ENCODE measurements around the gene RNF169.
"Not testable (repeated sequence)": the region's sequence is repeated elsewhere in the genome, so short reads cannot be mapped to it uniquely, and the experiment has no call there.

Gene RNF169

DNA sequence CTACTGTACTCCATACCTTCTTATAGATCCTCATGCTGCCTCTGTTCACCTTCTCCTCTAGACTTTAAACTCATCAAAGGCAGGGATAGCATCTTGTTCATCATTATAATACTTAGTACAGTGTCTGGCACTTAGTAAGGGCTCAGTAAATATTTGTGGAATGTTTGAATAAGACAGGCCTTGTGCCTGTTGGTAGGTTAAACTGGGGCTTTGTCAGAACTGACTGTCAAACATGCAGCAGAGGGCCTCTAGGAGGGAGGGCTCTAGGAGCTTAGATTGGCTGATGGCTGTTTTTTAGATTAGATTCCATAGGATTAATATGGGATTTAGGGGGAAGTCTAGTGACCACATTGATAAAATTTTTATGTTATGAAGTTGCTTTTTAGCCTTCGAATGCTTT, 70.8 kb downstream of the RNF169 start:
- in situ Hi-C loops (cut with MboI; ENCODE audit: low sequenced_read_pairs) = no loop called here

DNA sequence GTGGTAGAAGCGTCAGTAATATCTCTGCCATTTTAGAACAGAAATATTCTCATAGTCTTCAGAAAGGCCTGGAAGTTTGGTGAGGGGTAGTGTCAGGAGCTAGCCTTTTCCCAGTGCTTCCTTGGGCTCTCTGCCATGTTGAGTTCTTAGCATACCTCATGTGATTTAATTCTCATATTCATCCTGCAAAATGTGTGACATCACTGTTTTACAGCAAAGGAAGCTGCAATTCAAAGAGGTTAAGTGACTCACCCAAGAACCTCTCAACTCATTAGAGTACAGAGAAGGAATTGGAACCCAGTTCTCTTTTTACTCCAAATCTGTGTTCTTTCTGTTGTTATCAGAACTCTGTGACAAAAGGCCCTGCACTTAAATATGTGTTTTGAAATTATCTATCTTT, 72.1 kb downstream of the RNF169 start:
- in situ Hi-C loops (cut with MboI; ENCODE audit: low sequenced_read_pairs) = no loop called here

DNA sequence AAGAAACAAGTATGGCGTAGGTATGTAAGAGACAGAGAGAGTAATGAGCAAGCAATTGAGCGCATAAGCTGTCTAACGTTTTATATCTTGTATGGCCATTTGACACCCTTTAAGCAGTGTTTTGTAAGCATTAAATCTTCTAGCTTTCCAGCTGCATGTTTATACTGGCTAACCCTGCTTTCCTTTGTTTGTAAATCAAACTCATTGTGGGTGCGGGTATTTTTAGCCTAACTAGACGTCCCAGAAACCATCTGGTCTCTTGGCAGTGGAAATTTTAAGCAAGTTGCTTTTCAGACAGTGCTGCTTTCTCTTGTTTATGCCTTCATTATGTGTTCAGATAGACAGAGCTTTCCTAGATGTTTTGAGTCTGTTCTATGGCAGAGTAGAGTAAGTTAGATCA, 73.5 kb downstream of the RNF169 start:
- in situ Hi-C loops (cut with MboI; ENCODE audit: low sequenced_read_pairs) = no loop called here

DNA sequence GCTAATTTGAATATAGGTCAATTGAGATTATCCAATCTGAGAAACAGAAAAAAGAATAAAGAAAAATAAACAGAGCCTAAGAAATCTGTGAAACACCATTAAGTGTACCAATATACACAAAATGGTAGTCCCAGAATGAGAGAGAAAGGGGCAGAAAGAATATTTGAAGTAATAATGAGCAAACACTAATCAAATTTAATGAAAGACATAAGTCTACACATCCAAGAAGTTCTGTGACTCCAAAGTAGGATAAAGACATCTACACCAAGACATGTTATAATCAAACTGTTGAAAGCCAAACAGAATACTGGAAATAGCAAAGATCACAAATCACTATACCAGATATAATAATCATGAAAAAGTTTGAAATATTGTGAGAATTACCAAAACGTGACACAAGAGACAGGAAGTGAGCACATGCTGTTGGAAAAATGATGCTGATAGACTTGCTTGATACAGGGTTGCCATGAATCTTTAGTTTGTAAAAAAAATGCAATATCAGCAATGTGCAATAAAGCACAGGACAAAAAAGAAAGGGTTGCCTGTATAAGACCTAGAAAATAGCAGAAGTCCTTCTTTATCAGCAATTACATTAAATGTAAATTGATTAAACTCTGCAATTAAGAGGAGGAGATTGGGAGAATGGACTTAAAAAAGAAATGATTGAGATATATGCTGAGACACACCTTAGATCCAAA, 75.8 kb downstream of the RNF169 start:
- in situ Hi-C loops (cut with MboI; ENCODE audit: low sequenced_read_pairs) = no loop called here

DNA sequence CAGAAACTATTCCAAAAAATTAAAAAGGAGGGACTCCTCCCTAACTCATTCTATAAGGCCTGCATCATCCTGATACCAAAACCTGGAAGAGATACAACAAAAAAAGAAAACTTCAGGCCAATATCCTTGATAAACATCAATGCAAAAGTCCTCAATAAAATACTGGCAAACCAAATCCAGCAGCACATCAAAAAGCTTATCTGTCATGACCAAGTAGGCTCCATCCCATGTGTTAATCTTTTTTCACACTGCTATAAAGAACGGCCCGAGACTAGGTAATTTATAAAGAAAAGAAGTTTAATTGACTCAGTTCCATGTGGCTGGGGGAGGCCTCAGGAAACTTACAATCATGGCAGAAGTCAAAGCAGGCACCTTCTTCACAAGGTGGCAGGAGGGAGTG, 76.9 kb downstream of the RNF169 start:
- in situ Hi-C loops (cut with MboI; ENCODE audit: low sequenced_read_pairs) = not testable (repeated sequence)

DNA sequence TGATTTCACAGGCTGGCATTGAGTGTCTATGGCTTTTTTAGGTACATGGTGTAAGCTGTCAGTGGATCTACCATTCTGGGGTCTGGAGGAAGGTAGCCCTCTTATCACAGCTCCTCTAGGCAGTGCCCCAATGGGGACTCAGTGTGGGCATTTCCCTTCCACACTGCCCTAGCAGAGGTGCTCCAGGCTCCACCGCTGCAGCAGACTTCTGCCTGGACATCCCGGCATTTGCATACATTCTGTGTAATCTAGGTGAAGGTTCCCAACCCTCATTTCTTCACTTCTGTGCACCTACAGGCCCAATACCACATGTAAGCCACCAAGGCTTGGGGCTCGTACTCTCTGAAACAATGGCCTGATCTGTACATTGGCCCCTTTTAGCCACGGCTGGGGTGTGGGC, 78.3 kb downstream of the RNF169 start:
- in situ Hi-C loops (cut with MboI; ENCODE audit: low sequenced_read_pairs) = no loop called here

DNA sequence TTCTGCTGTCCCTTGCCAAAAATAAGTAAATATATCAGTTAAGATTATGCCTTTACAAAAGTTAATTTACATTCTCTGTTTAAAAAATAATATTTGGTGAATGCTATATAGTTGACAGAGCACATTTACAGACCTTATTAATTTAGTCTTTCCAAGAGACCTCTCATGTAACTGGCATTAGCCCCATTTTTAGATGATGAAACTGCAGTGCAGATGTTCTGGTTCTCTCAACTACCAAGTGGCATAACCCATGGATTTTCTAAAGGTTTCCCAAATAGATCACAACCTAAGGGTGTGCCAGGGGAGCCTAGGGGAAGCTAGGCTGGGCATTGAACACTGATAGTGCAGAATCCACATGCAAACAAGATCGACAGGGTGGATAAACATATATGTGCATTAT, 88.5 kb downstream of the RNF169 start:
- in situ Hi-C loops (cut with MboI; ENCODE audit: low sequenced_read_pairs) = no loop called here

DNA sequence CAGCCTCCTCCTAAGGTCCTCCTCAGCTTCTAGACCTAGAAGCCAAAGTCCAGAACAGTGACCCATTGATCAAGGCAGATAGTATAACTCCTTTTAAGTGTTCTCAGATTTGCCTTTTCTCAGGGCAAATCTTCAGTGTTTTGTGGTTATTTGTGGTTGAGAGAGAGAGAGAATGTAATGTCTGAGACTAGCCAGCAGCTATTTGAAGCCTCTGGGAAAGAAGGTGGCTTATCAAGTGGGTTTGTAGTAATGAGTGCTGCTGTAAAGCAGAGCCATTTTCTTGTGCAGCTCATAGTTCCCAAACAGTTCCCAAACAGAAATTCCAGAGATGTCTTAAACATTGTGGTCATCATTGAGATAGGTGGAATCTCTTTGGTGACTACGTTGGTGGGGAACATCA, 89.5 kb downstream of the RNF169 start:
- in situ Hi-C loops (cut with MboI; ENCODE audit: low sequenced_read_pairs) = no loop called here

DNA sequence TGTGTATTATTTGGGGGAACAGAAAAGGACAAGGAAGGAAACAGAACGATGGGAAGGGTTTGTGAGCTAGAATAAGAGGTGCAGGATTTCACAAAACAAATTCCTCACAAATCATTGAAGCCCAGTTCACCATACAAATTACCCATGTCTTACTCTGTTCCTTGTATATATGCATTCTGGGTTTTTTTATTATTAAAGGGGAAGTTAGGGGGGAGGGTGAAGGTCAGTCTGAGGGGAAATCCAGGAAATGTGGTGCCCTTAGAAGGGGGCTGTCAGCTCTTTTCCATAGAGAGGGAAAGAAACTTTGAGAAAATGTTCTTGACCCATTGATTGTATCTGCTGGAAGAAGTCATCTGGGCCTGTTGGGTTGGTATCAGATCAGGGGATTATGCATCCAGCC, 90.8 kb downstream of the RNF169 start:
- in situ Hi-C loops (cut with MboI; ENCODE audit: low sequenced_read_pairs) = no loop called here

DNA sequence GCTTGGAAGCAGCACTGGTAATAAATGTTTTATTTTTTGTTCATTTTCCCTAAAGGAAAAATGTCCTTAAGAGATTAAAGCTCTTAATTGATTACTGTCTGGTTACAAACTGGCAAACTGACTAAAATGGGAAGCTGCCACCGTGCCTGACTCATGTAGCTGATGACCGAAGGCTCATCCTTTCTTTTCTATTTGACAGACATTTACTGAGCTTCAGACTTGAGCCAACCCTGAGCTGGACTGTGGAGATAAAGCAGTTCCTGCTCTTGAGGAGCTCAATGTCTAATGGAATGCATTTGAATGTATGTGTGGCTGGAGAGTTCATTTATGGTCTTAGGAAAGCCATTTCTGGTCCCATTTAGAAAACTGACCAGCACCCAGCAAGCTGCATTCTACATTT, 91.3 kb downstream of the RNF169 start:
- in situ Hi-C loops (cut with MboI; ENCODE audit: low sequenced_read_pairs) = no loop called here

DNA sequence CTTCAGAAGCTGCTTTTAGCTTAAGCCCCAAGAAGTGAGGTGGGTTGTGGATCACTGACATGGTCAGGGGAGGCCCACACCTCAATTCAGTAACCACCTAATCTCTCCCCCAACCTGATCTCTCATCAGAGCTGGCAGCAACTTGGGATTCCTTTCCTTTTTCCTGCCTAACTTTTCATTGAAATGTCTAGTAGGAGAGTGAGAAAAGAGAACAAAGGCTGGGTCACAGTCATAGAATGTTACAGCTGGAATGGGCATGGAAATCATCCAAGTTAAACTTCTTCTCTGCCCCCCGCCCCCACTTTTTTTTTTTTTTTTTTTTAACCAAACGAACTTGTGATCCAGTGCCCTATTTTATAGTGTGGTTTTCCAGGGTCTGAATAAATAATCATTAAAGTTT, 91.8 kb downstream of the RNF169 start:
- in situ Hi-C loops (cut with MboI; ENCODE audit: low sequenced_read_pairs) = no loop called here

DNA sequence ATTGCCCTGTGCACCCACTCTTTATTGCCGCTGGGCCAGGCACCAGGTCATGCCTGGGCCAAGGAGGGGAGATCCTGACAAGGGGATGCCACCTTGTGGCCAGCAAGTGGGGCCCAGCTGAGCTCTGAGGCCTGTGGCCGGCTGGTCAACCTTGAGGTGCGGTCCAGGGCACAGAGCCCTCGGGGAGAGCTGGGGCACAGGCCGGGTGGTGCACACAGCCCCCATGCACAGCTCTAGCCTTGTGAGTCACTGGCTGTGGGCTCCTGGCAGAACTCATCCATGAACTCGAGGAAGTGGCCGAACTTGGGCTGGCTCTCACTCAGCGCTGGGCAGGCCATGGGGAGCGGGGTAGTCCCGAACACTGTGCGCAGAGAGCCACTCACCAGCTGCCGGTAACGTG, 94.3 kb downstream of the RNF169 start:
- in situ Hi-C loops (cut with MboI; ENCODE audit: low sequenced_read_pairs) = no loop called here

DNA sequence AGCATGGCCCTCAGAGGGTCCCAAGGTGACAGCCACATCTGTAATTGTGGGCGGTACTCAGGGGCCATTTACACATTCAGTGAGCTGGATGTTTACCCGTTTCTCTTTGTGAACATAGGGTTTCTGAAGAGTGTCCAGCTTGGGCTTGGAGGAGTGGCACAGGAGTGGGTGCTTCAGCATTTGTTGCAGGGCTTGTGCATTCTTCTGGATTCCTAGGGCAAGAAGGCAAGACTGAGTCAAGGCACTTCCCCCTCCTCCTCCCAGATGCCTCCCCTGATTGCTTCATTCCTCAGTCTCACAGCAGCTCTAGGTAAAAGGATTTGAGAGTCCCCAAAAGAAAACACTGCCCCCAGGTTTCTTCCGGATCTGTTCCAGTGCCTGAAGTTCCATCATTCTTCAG, 95.4 kb downstream of the RNF169 start:
- in situ Hi-C loops (cut with MboI; ENCODE audit: low sequenced_read_pairs) = no loop called here

DNA sequence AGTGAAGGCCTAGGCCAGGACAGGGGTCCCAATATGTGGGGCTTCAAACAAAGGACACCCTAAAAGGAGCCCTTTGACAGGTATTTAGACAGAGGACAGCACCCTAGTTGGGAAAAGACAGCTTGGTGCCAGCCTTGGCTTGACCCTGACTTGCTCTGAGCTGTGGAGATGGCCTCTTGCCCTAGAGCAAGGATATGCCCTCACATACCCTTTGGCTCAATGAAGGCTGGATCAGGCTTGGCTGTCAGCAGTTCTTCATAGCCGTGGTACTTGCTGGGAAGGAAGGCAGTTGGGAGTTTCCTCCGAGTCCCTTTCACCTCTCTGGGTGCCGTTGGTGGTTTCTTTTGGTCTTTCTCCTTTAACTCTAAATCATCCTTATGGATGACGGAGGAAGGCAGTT, 96.2 kb downstream of the RNF169 start:
- in situ Hi-C loops (cut with MboI; ENCODE audit: low sequenced_read_pairs) = no loop called here

DNA sequence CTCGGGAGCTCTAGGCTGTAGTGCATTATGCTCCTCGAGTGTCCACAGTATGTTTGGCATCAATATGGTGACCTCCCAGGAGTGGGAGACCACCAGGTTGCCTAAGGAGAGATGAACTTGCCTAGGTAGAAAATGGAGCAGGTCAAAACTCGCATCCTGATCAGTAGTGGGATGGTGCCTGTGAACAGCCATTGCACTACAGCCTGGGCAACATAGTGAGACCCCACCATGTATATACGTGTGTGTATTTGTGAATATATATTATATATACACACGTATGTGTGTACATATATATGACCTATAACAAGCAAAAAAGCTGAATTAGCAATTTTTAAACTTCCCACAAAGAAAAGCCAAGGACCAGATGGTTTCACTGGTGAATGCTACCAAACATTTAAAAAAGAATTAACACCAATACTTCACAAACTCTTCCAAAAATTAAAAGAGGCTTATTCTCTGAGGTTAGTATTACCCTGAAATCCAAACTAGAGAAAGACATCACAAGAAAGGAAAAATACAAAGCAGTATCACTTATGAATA, 97.4 kb downstream of the RNF169 start:
- in situ Hi-C loops (cut with MboI; ENCODE audit: low sequenced_read_pairs) = no loop called here

DNA sequence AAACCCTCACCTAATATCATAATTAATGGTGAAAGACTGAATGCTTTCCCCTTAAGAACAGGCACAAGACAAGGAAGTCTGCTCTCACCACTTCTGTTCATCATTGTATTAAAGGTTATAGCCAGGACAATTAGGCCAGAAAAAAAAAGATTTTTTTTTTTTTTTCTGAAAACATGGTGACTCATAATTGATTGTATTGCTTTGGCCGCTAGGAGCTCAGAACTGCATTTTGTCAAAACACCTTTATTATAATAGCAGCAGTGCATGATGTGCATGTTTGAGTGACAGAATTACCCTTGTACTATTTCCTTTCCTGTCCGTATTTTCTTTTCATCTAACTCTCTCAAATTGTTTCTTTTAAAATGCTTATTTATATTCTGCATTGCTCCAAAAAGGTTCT, 98.1 kb downstream of the RNF169 start:
- in situ Hi-C loops (cut with MboI; ENCODE audit: low sequenced_read_pairs) = no loop called here

DNA sequence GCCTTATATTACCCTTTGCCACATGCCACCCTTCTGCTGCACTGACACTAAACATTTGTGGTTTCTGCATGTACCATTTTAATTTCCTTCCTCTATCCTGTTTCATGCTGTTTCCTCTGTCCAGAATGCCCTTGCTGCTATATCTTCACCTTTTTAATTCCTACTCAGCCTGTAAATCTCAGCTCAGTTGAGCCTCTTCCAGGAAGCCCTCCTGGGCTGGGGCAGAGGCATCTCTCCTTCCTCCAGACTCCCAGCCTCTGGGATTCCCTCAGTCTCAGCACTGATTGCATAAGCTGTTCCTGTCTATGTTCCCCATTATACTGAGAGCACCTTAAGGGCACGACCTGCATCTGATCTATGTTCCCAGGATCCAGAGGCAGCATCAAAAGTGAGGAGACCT, 98.7 kb downstream of the RNF169 start:
- in situ Hi-C loops (cut with MboI; ENCODE audit: low sequenced_read_pairs) = no loop called here

DNA sequence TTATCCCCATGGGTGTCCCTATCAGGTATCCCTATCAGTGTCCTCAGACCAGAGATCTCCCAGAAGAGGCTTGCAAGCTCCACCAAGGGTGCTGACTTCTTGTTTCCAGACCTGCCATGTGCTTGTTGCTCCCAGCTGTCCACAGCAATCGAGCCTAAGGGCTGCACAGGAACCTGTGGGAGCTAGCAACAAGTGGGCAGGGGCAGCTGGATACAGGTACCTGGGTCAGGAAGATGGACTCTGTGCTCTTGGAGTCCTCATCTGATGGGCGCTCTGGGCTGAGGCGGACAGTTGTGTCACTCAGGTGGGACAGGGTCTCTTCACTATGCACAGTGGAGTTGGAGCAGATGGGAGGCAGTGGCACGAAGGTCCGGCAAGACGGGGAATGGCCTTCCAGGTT, 99.2 kb downstream of the RNF169 start:
- in situ Hi-C loops (cut with MboI; ENCODE audit: low sequenced_read_pairs) = no loop called here

DNA sequence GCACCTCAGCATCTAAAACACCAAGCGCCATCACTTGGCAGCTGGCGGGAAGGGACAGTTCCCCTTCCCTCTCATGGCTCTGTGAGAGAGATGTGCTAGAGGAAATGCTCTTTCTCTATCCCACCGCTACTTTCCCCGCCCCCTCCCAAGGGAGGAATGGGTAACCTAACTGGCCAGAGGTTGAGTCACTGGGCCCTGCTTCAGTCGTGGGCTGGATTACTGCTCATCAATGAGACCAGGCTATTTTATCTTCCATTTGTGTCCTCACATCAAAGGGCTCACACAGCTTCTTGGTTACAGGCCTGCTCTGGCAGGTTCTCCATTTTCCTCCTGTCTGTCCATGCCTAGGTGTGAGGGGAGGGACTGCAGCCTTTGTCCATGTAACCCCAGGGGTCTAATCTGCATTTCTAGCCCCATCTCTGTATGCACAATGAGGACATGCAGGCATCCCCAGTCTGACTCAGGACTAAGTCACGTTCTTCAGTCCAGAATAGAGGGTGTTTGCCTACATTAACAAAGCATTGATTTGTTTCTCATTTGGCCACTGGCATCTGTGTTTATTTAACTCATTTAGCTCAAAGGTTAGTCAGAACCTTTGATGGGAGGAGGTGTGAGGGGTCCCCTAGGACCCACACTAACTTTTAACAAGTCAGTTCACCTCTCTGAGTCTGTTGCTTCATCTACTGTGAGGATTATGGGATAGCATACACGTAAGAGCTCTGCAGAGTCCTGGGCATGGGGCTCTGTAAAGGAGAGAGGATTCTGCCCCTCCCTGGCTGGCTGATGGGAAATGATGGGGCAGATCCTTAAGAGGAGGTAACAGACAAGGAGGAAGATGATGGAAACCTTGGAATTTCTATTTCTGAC, 101.1 kb downstream of the RNF169 start:
- in situ Hi-C loops (cut with MboI; ENCODE audit: low sequenced_read_pairs) = no loop called here

DNA sequence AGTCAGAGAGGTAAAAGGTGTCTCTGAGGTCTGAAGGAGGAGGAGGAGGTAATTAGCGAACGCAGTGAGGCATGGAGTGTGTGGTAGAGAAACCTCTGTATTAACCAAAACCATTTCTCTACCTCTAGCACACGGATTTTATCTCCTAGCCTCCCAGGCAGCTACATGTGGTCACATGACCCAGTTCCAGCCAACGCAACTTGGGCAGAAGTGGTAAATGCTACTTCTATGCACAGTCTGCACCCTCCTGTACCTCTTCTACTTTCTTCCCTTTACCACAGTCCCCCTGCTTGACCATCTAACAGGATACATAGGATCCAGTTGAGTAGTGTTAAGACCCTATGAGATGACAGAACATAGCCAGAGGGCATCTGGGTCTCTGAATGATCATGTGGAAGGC, 104.6 kb downstream of the RNF169 start:
- in situ Hi-C loops (cut with MboI; ENCODE audit: low sequenced_read_pairs) = no loop called here

DNA sequence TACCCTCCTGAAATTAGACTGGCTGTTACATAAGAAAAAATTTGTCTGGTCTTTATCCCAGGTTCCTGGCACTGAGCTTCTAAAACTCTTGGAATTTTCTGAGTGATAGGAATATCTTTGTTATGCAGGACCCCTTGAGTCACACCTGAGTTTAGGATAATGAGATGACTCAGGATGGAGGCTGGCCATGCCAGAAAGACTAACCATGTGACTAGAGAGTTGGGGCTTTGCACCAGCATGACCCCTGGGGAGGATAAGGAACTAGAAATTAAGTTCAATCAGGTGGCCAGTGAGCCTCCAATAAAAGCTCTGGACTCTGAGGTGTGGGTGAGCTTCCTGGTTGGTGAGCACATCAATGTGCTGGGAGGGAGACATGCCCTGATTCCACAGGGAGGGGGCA, 112.1 kb downstream of the RNF169 start:
- in situ Hi-C loops (cut with MboI; ENCODE audit: low sequenced_read_pairs) = no loop called here

DNA sequence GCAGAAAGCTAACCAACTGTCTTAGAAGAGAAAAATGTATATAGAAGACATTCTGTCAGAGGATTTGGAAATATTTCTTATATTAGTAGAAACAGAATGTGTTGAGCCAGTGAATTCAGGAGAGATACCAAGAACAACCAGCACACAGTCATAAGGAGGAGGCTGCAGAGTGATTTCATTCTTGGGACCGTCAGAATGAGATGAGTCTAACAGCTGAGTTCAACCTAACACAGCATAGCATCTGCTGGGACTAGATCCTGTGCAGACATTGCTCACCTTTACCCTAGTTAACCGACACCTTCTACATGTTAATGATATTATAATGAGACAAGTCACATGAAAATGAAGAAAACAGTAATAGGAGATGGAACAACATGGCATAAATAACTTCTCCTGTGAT, 114.8 kb downstream of the RNF169 start:
- in situ Hi-C loops (cut with MboI; ENCODE audit: low sequenced_read_pairs) = no loop called here
